ENCODE measurements around the gene VEGFA.
A peak's percentile ranks its signal among the peaks of the same experiment; 100 is the strongest.

VEGFA gene

GRCh38 chr6:43772681-43773049, 2.7 kb downstream of the VEGFA start:
- DNase-seq (ENCODE audit: low spot score), result peak; percentile 62

GRCh38 chr6:43773050-43773979, 3.3 kb downstream of the VEGFA start:
- peak; percentile 92 for DNase-seq (ENCODE audit: low spot score)

- DNase-seq (ENCODE audit: low spot score), result no peak
These were observed 4.2 kb downstream of the VEGFA start for GRCh38 chr6:43773980-43774775.

- peak; percentile 90 for DNase-seq (ENCODE audit: low spot score)
These were observed 4.9 kb downstream of the VEGFA start for GRCh38 chr6:43774776-43775534.

GRCh38 chr6:43775535-43775885, 5.5 kb downstream of the VEGFA start:
- DNase-seq (ENCODE audit: low spot score), result peak; percentile 61

GRCh38 chr6:43776115-43776798, 6.2 kb downstream of the VEGFA start:
- peak; percentile 92 for DNase-seq (ENCODE audit: low spot score)

GRCh38 chr6:43776799-43777776, 7.1 kb downstream of the VEGFA start:
- peak; percentile 6 for DNase-seq (ENCODE audit: low spot score)

GRCh38 chr6:43778131-43778855, 8.3 kb downstream of the VEGFA start:
- peak; percentile 36 for DNase-seq (ENCODE audit: low spot score)

GRCh38 chr6:43778976-43779851, 9.2 kb downstream of the VEGFA start:
- peak; percentile 9 for DNase-seq (ENCODE audit: low spot score)

- peak; percentile 5 for DNase-seq (ENCODE audit: low spot score)
These were observed 9.8 kb downstream of the VEGFA start for GRCh38 chr6:43779852-43780236.

GRCh38 chr6:43780293-43780692, 10.3 kb downstream of the VEGFA start:
- no peak for DNase-seq (ENCODE audit: low spot score)

GRCh38 chr6:43780941-43781928, 11.2 kb downstream of the VEGFA start:
- DNase-seq (ENCODE audit: low spot score), result no peak

- DNase-seq (ENCODE audit: low spot score), result no peak
These were observed 12.1 kb downstream of the VEGFA start for GRCh38 chr6:43781941-43782704.

- peak; percentile 4 for DNase-seq (ENCODE audit: low spot score)
These were observed 12.9 kb downstream of the VEGFA start for GRCh38 chr6:43782764-43783513.

- DNase-seq (ENCODE audit: low spot score), result peak; percentile 7
These were observed 14.2 kb downstream of the VEGFA start for GRCh38 chr6:43784049-43784855.

Data from hematopoietic multipotent progenitor cell treated with erythropoietin and hydrocortisone succinate and interleukin-3 and kit ligand, for 17 days (in vitro differentiated cells).